H9 (cell line): ENCODE measurements around the gene PLPP1. TPM values are rescaled to one million over a fixed set of nuclear protein-coding genes. Genes with fewer than 3 reads are reported as not detected.

Experiments
- DNase-seq: peaks from one replicate; pipeline ENCODE4 v3.0.0-alpha.2; 2017
- H2AFZ ChIP-seq: one replicate; pipeline ENCODE4 v1.6.1; 2013; ENCODE audit warnings: mild to moderate bottlenecking, low read length, control low read depth, moderate library complexity
- H2AK5ac ChIP-seq: 2 replicates; pipeline ENCODE4 v1.6.1; 2013; ENCODE audit warnings: low read length, control low read depth, mixed read lengths; ENCODE audit not compliant: insufficient read length
- H2BK120ac ChIP-seq: one replicate; pipeline ENCODE4 v1.6.1; 2013; ENCODE audit warnings: low read depth, mild to moderate bottlenecking, low read length, control low read depth, inconsistent platforms; ENCODE audit not compliant: poor library complexity, severe bottlenecking
- H2BK12ac ChIP-seq: 2 replicates; pipeline ENCODE4 v1.6.1; 2013; ENCODE audit warnings: low read length, control low read depth, mixed read lengths, low read depth; ENCODE audit not compliant: insufficient read length
- H2BK15ac ChIP-seq: 2 replicates; pipeline ENCODE4 v1.6.1; 2013; ENCODE audit warnings: low read depth, low read length, control low read depth
- H2BK20ac ChIP-seq: one replicate; pipeline ENCODE4 v1.6.1; 2013; ENCODE audit warnings: low read depth, mild to moderate bottlenecking, low read length, control low read depth, inconsistent platforms; ENCODE audit not compliant: poor library complexity, severe bottlenecking
- H2BK5ac ChIP-seq: 2 replicates; pipeline ENCODE4 v1.6.1; 2013; ENCODE audit warnings: low read length, control low read depth, mixed read lengths; ENCODE audit not compliant: insufficient read length
- H3K14ac ChIP-seq: 2 replicates; pipeline ENCODE4 v1.6.1; 2013; ENCODE audit warnings: low read length, control low read depth; ENCODE audit not compliant: insufficient read depth
- H3K18ac ChIP-seq: 2 replicates; pipeline ENCODE4 v1.6.1; 2013; ENCODE audit warnings: low read depth, mild to moderate bottlenecking, mixed read lengths, low read length, control low read depth; ENCODE audit not compliant: insufficient read length
- H3K23ac ChIP-seq: 2 replicates; pipeline ENCODE4 v1.6.1; 2013; ENCODE audit warnings: low read length, control low read depth, mixed read lengths, low read depth; ENCODE audit not compliant: insufficient read length
- H3K23me2 ChIP-seq: 2 replicates; pipeline ENCODE4 v1.6.1; 2013; ENCODE audit warnings: low read depth, mild to moderate bottlenecking, mixed read lengths, low read length, control low read depth; ENCODE audit not compliant: insufficient read length, poor library complexity, severe bottlenecking
- H3K27ac ChIP-seq: 2 replicates; pipeline ENCODE4 v1.5.1; 2013; ENCODE audit warnings: low read length, control low read depth, mixed read lengths, low read depth; ENCODE audit not compliant: insufficient read length
- H3K27me3 ChIP-seq: 2 replicates; pipeline ENCODE4 v1.6.1; 2013; ENCODE audit warnings: low read length, control low read depth, inconsistent platforms; ENCODE audit not compliant: insufficient read depth
- H3K4ac ChIP-seq: 2 replicates; pipeline ENCODE4 v1.6.1; 2013; ENCODE audit warnings: low read depth, mild to moderate bottlenecking, control low read depth, inconsistent platforms, low read length, moderate library complexity
- H3K4me1 ChIP-seq: 2 replicates; pipeline ENCODE4 v1.6.1; 2013; ENCODE audit warnings: low read length, control low read depth, inconsistent platforms; ENCODE audit not compliant: insufficient read depth
- H3K4me2 ChIP-seq: 2 replicates; pipeline ENCODE4 v1.6.1; 2013; ENCODE audit warnings: low read length, control low read depth, mixed read lengths; ENCODE audit not compliant: insufficient read length, insufficient read depth
- H3K56ac ChIP-seq: 2 replicates; pipeline ENCODE4 v1.6.1; 2013; ENCODE audit warnings: low read depth, mild to moderate bottlenecking, mixed read lengths, low read length, control low read depth; ENCODE audit not compliant: insufficient read length
- H3K79me1 ChIP-seq: 2 replicates; pipeline ENCODE4 v1.6.1; 2013; ENCODE audit warnings: low read depth, mild to moderate bottlenecking, moderate library complexity, low read length, control low read depth, inconsistent platforms; ENCODE audit not compliant: insufficient read depth, poor library complexity, severe bottlenecking
- H3K79me2 ChIP-seq: 2 replicates; pipeline ENCODE4 v1.6.1; 2013; ENCODE audit warnings: low read length, control low read depth, inconsistent platforms; ENCODE audit not compliant: insufficient read depth
- H3K9ac ChIP-seq: 2 replicates; pipeline ENCODE4 v1.6.1; 2013; ENCODE audit warnings: low read length, control low read depth, mixed read lengths; ENCODE audit not compliant: insufficient read length; ENCODE audit errors: extremely low read depth
- H3K9me3 ChIP-seq: one replicate; pipeline ENCODE4 v1.6.1; 2013; ENCODE audit warnings: low read depth, low read length, inconsistent platforms; ENCODE audit not compliant: control insufficient read depth
- H3T11ph ChIP-seq: one replicate; pipeline ENCODE4 v1.6.1; 2013; ENCODE audit warnings: mild to moderate bottlenecking, low read length, control low read depth, inconsistent platforms
- H4K20me1 ChIP-seq: one replicate; pipeline ENCODE4 v1.6.1; 2013; ENCODE audit not compliant: control insufficient read depth, insufficient read length, insufficient read depth
- H4K5ac ChIP-seq: 2 replicates; pipeline ENCODE4 v1.6.1; 2013; ENCODE audit warnings: low read depth, mild to moderate bottlenecking, mixed read lengths, low read length, control low read depth; ENCODE audit not compliant: insufficient read length
- H4K8ac ChIP-seq: replicated peaks from 2 replicates; pipeline ENCODE4 v1.6.1; 2013; ENCODE audit warnings: low read length, control low read depth, mixed read lengths, low read depth; ENCODE audit not compliant: insufficient read length
- H4K91ac ChIP-seq: 2 replicates; pipeline ENCODE4 v1.6.1; 2013; ENCODE audit warnings: low read depth, mild to moderate bottlenecking, moderate library complexity, mixed read lengths, low read length, control low read depth; ENCODE audit not compliant: insufficient read length
- H3K27ac Mint-ChIP-seq, 3 experiments: 2 replicates in 2 of 3; 3 replicates in 1 of 3; pipeline ENCODE4 v1.8.0; 2020 to 2021; ENCODE audit warnings: mixed read lengths in 3 of 3, mild to moderate bottlenecking in 1 of 3, moderate library complexity in 1 of 3
- H3K27me3 Mint-ChIP-seq: 2 replicates; pipeline ENCODE4 v1.8.0; 2021; ENCODE audit warnings: low read depth, mild to moderate bottlenecking, moderate library complexity, mixed read lengths
- H3K36me3 Mint-ChIP-seq, 3 experiments: 2 replicates in 2 of 3; 3 replicates in 1 of 3; pipeline ENCODE4 v1.8.0; 2020 to 2021; ENCODE audit warnings: low read depth in 3 of 3, mixed read lengths in 3 of 3; ENCODE audit not compliant: insufficient read depth in 1 of 3
- H3K4me1 Mint-ChIP-seq, 2 experiments: 2 replicates each; pipeline ENCODE4 v1.8.0; 2020; ENCODE audit warnings: mixed read lengths in 2 of 2
- H3K4me3 Mint-ChIP-seq, 2 experiments: 2 replicates in 1 of 2; 3 replicates in 1 of 2; pipeline ENCODE4 v1.8.0; 2020 to 2021; ENCODE audit warnings: mild to moderate bottlenecking in 2 of 2, mixed read lengths in 2 of 2, moderate library complexity in 1 of 2
- H3K9me3 Mint-ChIP-seq, 2 experiments: 2 replicates in 1 of 2; 3 replicates in 1 of 2; pipeline ENCODE4 v1.8.0; 2020; ENCODE audit warnings: mild to moderate bottlenecking in 2 of 2, mixed read lengths in 2 of 2, moderate library complexity in 1 of 2
- CTCF ChIP-seq: fragments of 200-600 bp; sonication (generic); conservative IDR thresholded peaks from 3 replicates; pipeline ENCODE4 v1.8.0; 2021; ENCODE audit warnings: antibody characterized with exemption, mild to moderate bottlenecking
- WGBS: extraction: QIAGEN DNeasy Blood & Tissue Kit; methylation state at CpG from one replicate; pipeline ENCODE4 v1.1.7; 2013; ENCODE audit warnings: missing lambda C conversion rate, low lambda C conversion rate, mixed read lengths; ENCODE audit not compliant: insufficient read length; ENCODE audit errors: extremely low coverage; 5-methylcytosine and 5-hydroxymethylcytosine counted together
- total RNA-seq: library from RNA; stranded (reverse); gene quantifications from 2 replicates; pipeline ENCODE4 v1.2.1, GENCODE V29; 2021

PLPP1 gene
- total RNA-seq, 1 experiment from 2014 or later, result 85.9 TPM

GRCh38 chr5:55406292-55406691 is 128.5 kb downstream of the PLPP1 start:
- WGBS, result no CpG with 5 or more reads among the region's 2 CpGs

More at GRCh38 chr5:55406292-55406691, 128.5 kb downstream of the PLPP1 start:
- Histone ChIP-seq H4K20me1 (no peaks in the 10 kb centered on the region), H3K27me3 (no peaks in the 10 kb centered on the region), H3K18ac (no peak overlapping the region), H3K56ac (no peak overlapping the region), H3K23me2 (no peaks in the 10 kb centered on the region), H2BK20ac (no peak overlapping the region), H3K14ac (no peak overlapping the region), H2BK15ac (no peak overlapping the region), H4K5ac (no peak overlapping the region), H3T11ph (no peak overlapping the region), H3K4me1 (no peaks in the 10 kb centered on the region), H2AFZ (no peak overlapping the region), H3K9ac (no peak overlapping the region), H3K79me1 (no peaks in the 10 kb centered on the region), H3K79me2 (no peaks in the 10 kb centered on the region), H4K91ac (no peak overlapping the region), H3K27ac (no peak overlapping the region), H2BK120ac (no peak overlapping the region), H3K4ac (no peak overlapping the region), H2BK12ac (no peak overlapping the region), H2BK5ac (no peak overlapping the region), H3K4me2 (no peak overlapping the region), H2AK5ac (no peak overlapping the region), H4K8ac (no peak overlapping the region), H3K9me3 (no peaks in the 10 kb centered on the region), H3K23ac (no peak overlapping the region)
- Mint-ChIP-seq H3K27ac (peak overlapping the region in 1 of 3 experiments; percentile 79; a peak in 1 of 7 replicates), H3K27me3 (no peaks in the 10 kb centered on the region), H3K4me1 (no peaks in the 10 kb centered on the region), H3K4me3 (no peak overlapping the region), H3K36me3 (peaks cover 11 to 63% (median 56%) of the 10 kb centered on the region in 3 experiments; a peak in 6 of 7 replicates), H3K9me3 (no peaks in the 10 kb centered on the region)
- DNase-seq, result no peak
- no peak for TF ChIP-seq CTCF
